Esophagus squamous epithelium (tissue), 5 donors: Measurements from ENCODE around the gene IGFBP5. TPM values are rescaled to one million over a fixed set of nuclear protein-coding genes. Genes with fewer than 3 reads are reported as not detected.

Experiments
- DNase-seq: peaks from one replicate; lab custom pipeline; 2025; lab: John Stamatoyannopoulos, UW
- H3K27ac ChIP-seq, 4 donors: fragments of 200-600 bp; sonication (generic); one replicate each; pipeline ENCODE4 v1.5.1; 2016 to 2019; ENCODE audit warnings: mild to moderate bottlenecking in 1 of 4
- H3K27me3 ChIP-seq, 4 donors: fragments of 200-600 bp; sonication (generic); 1 replicate in 3 of 4; 2 replicates in 1 of 4; pipeline versions ENCODE4 v1.5.1 to v1.6.0; 2017 to 2021; ENCODE audit warnings: antibody characterized with exemption in 1 of 4
- H3K36me3 ChIP-seq, 3 donors: fragments of 200-600 bp; sonication (generic); one replicate each; pipeline ENCODE4 v1.5.1; 2016 to 2019
- H3K4me1 ChIP-seq, 3 donors: fragments of 200-600 bp; sonication (generic); one replicate each; pipeline ENCODE4 v1.5.1; 2017 to 2019
- H3K4me3 ChIP-seq, 4 donors: fragments of 200-600 bp; sonication (generic); 1 replicate in 3 of 4; 2 replicates in 1 of 4; pipeline ENCODE4 v1.5.1; 2016 to 2019; ENCODE audit warnings: mild to moderate bottlenecking in 2 of 4, moderate library complexity in 1 of 4
- H3K9me3 ChIP-seq, 3 donors: fragments of 200-600 bp; sonication (generic); one replicate each; pipeline ENCODE4 v1.5.1; 2016 to 2019
- CTCF ChIP-seq, 6 experiments: fragments of 450-650 bp in 4 of 6; fragments of 200-600 bp in 2 of 6; sonication (generic) in 2 of 6; IDR thresholded peaks; one replicate each; pipeline ENCODE4 v1.5.1; 2016 to 2019; ENCODE audit warnings: antibody characterized with exemption in 6 of 6, mild to moderate bottlenecking in 4 of 6, moderate library complexity in 4 of 6
- POLR2A ChIP-seq, 4 donors: fragments of 450-650 bp; IDR thresholded peaks; one replicate each; pipeline ENCODE4 v1.6.1; 2017; ENCODE audit warnings: antibody characterized with exemption in 4 of 4, mild to moderate bottlenecking in 4 of 4, moderate library complexity in 3 of 4
- WGBS, 2 donors: methylation state at CpG; one replicate each; pipeline ENCODE4 v1.1.5; 2018; 5-methylcytosine and 5-hydroxymethylcytosine counted together
- intact Hi-C: fragments of 100-400 bp; cut with DNase I; formaldehyde crosslinking; loops from one replicate; pipeline ENCODE4 v1.15.0; 2022
- total RNA-seq, 4 donors: library from RNA; depleted of rRNA; stranded (reverse); fragments of >200 nt; gene quantifications; one replicate each; pipeline ENCODE4 v1.1.0, GENCODE V29; 2016
- donor health status: DM: yes; HTN: yes; CAD: no.

Gene IGFBP5
- total RNA-seq, 4 donors from 2014 or later = 26.9 to 899 (median 95.4) TPM

GRCh38 chr2:216632952-216633615, 62.3 kb downstream of the IGFBP5 start, which contains the start of gene IGFBP2:
IGFBP2 (plus strand) TSS chr2:216633420; CDS start chr2:216633524, 104 bp downstream.
- H3K27me3 ChIP-seq = peaks cover 0 to 34% (median 0%) of the 10 kb centered on the region in 4 donors
- H3K36me3 ChIP-seq = no peaks in the 10 kb centered on the region
- peak in 1 of 4 donors; percentile 7 for TF ChIP-seq POLR2A (IDR thresholded peaks at IDR 0.05)
- TF ChIP-seq CTCF (IDR thresholded peaks at IDR 0.05) = no peak
- peaks cover 27 to 53% (median 27%) of the 10 kb centered on the region in 3 donors for H3K4me1 ChIP-seq
- DNase-seq = no peak
- H3K4me3 ChIP-seq = peak within 1 kb of the TSS; percentile 66 to 76 (median 72)
- H3K9me3 ChIP-seq = no peaks in the 10 kb centered on the region
- 0% methylated on average over 11 of the region's 70 CpGs; no CpG with 5 or more reads in 1 of the 2 donors for WGBS, 2 donors
- intact Hi-C loops = no loop called here
- peak within 1 kb of the TSS; percentile 57 to 89 (median 80) for H3K27ac ChIP-seq

GRCh38 chr2:216632346-216632951, 62.9 kb downstream of the IGFBP5 start:
- Histone ChIP-seq H3K4me1 (peaks cover 23 to 46% (median 23%) of the 10 kb centered on the region in 3 donors), H3K27me3 (peaks cover 0 to 34% (median 0%) of the 10 kb centered on the region in 4 donors), H3K27ac (peak overlapping the region in 1 of 4 donors; percentile 89), H3K36me3 (no peaks in the 10 kb centered on the region), H3K9me3 (no peaks in the 10 kb centered on the region), H3K4me3 (peak overlapping the region in 3 of 4 donors; percentile 66 to 76 (median 76))
- intact Hi-C loops = no loop called here
- no peak for DNase-seq
- TF ChIP-seq CTCF (IDR thresholded peaks at IDR 0.05) (no peak), POLR2A (IDR thresholded peaks at IDR 0.05) (no peak)
- 63 to 75% methylated on average over 9 to 12 of the region's 13 CpGs for WGBS, 2 donors

GRCh38 chr2:216629784-216630183, 65.6 kb downstream of the IGFBP5 start:
- intact Hi-C loops = no loop called here
- no peak for DNase-seq

GRCh38 chr2:216626875-216627245, 68.5 kb downstream of the IGFBP5 start:
- no peak for DNase-seq
- H3K27me3 ChIP-seq = no peaks in the 10 kb centered on the region

More at GRCh38 chr2:216629784-216630183, 65.6 kb downstream of the IGFBP5 start:
- TF ChIP-seq CTCF (IDR thresholded peaks at IDR 0.05) (no peak), POLR2A (IDR thresholded peaks at IDR 0.05) (no peak)
- H3K9me3 ChIP-seq = no peaks in the 10 kb centered on the region
- H3K4me1 ChIP-seq = peaks cover 3 to 20% (median 6%) of the 10 kb centered on the region in 3 donors
- no peak overlapping the region for H3K4me3 ChIP-seq
- no peak overlapping the region for H3K27ac ChIP-seq
- WGBS, 2 donors = 46 to 48% methylated on average over 4 of the region's 4 CpGs
- no peaks in the 10 kb centered on the region for H3K36me3 ChIP-seq
- H3K27me3 ChIP-seq = peaks cover 0 to 19% (median 0%) of the 10 kb centered on the region in 4 donors

More at GRCh38 chr2:216626875-216627245, 68.5 kb downstream of the IGFBP5 start:
- 64 to 68% methylated on average over 2 of the region's 2 CpGs for WGBS, 2 donors
- intact Hi-C loops = no loop called here
- Histone ChIP-seq H3K9me3 (no peaks in the 10 kb centered on the region), H3K36me3 (no peaks in the 10 kb centered on the region), H3K4me3 (no peak overlapping the region), H3K27ac (no peak overlapping the region), H3K4me1 (peaks cover 0 to under 1% (median 0%) of the 10 kb centered on the region in 3 donors)
- no peak for TF ChIP-seq POLR2A (IDR thresholded peaks at IDR 0.05)
- TF ChIP-seq CTCF (IDR thresholded peaks at IDR 0.05) = no peak
